GM10248 (cell line): ENCODE results near the gene GAREM2.

Experiments used
- CTCF ChIA-PET: fragments of 300-600 bp; sonication (Branson Sonifier 250); formaldehyde crosslinking; extraction: SDS; loops from one replicate; lab custom pipeline; 2021; ENCODE audit warnings: antibody characterized with exemption; lab: Yijun Ruan, JAX
- POLR2A ChIA-PET: fragments of 350-650 bp; sonication (Branson Sonifier 250); formaldehyde crosslinking; extraction: SDS; loops from one replicate; lab custom pipeline; 2020; ENCODE audit warnings: antibody characterized with exemption; lab: Yijun Ruan, JAX
- DNase-seq: peaks from one replicate; pipeline ENCODE4 v3.0.0; 2012; ENCODE audit errors: extremely low spot score
- TF ChIP-seq, protein P1 (sequence below): IDR thresholded peaks from 2 replicates; pipeline ENCODE4 v1.5.1; 2012; ENCODE audit warnings: mild to moderate bottlenecking, low read depth; ENCODE audit errors: extremely low read depth, missing control alignments, control extremely low read depth

GAREM2 gene

GRCh38 chr2:26139269-26140183, 33.4 kb upstream of the GAREM2 start:
- ChIA-PET POLR2A (interaction anchor here (0.7 kb wide), 1 partner anchor 164 kb away, joined by 3 read pairs; no protein-coding TSS in a partner anchor), CTCF (interaction anchor here (0.7 to 0.9 kb wide), 2 partner anchors 148 to 189 kb away, joined by 3 to 4 read pairs; no protein-coding TSS in a partner anchor)
- TF ChIP-seq, protein P1, sequence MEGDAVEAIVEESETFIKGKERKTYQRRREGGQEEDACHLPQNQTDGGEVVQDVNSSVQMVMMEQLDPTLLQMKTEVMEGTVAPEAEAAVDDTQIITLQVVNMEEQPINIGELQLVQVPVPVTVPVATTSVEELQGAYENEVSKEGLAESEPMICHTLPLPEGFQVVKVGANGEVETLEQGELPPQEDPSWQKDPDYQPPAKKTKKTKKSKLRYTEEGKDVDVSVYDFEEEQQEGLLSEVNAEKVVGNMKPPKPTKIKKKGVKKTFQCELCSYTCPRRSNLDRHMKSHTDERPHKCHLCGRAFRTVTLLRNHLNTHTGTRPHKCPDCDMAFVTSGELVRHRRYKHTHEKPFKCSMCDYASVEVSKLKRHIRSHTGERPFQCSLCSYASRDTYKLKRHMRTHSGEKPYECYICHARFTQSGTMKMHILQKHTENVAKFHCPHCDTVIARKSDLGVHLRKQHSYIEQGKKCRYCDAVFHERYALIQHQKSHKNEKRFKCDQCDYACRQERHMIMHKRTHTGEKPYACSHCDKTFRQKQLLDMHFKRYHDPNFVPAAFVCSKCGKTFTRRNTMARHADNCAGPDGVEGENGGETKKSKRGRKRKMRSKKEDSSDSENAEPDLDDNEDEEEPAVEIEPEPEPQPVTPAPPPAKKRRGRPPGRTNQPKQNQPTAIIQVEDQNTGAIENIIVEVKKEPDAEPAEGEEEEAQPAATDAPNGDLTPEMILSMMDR = no peak
- no peak for DNase-seq

DNA sequence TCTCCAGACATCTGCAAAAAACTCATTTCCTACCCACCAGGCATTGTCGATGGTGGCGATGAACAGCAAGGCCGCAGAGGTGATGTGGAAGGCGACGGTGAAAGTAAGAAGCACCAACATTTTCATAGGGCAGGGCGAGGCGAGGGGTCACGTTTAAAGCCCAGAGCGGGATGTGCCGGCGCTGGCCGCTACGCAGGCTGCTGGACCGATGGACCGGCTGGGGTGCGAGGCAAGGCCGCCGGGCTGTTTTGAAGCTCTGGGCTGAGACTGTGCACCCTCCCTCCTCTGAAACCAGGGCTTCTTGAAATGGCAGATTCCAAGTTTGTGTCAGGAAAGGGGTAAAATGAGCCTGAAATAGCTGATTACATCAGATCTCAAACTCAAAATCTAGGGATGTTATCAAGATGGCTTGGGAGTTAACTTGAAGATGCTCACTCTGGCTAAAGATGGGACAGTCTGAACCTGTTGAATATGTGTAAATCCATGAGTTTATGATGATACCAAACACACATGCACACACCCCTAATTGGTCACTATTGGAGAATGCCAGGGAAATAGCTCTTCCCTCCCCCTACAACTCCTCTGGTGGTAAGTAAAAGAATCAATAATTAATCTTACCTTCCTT, 31.6 kb upstream of the GAREM2 start:
- POLR2A ChIA-PET = no interaction called here
- DNase-seq = no peak
- CTCF ChIA-PET = interaction anchor here (0.8 kb wide), 1 partner anchor 191 kb away, joined by 3 read pairs; no protein-coding TSS in a partner anchor
- TF ChIP-seq, protein P1 = no peak

DNA sequence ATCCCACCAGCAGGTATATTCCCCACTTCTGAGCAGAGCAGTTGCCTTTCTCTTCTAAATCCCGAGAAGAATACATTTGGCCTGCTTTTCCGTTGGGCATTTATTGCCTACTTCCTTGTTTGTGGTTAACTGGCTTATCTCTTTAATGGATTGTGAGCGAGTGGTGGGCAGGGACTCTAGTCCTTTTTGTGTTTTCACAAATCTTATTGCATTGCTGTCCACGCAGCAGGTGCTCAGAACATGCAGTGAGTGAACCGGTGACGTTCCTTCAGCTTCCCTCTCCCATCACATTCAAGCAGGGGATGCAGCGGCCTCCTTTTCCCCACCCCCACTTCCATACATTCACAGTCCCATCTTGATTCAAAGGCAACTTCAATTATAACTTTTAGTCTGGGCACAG, 28.9 kb upstream of the GAREM2 start:
- ChIA-PET CTCF (interaction anchor here (1.0 to 4.1 kb wide), 11 partner anchors 11 to 196 kb away, joined by 3 to 69 read pairs (median 7); no protein-coding TSS in a partner anchor), POLR2A (no interaction called here)
- DNase-seq = no peak
- TF ChIP-seq, protein P1 = no peak

DNA sequence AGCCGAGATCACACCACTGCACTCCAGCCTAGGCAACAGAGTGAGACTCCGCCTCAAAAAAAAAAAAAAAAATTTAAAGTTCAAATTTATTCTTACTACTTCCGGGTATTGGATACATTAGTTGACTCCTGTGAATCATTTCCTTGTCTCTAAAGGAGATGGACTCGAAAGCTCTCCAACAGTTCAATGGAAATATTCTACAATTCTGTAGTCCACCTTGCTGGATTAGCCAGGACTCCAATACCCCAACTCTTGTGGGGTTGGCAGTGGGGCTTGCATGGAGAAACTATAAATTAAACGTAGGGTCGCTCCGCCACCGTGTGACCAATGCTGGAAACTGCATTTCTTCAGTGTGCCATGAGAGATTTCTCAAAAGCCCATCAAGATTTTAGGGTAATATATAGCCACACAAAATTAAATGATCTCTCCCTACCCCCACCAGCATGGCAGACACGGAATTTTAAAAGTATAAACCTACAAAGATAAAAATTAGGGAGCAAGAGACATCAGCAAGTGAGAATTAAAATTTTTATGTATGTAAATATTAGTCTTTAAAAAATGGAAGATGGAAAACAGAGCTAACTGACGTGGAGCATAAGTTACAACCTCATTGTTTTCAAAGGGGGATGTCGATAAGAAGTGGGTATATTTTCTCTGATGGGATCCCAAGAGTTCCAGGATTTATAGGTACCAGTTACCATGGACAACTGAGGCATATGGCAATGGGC, 27.8 kb upstream of the GAREM2 start:
- POLR2A ChIA-PET = no interaction called here
- TF ChIP-seq, protein P1 = peak; percentile 84
- peak; percentile 70 for DNase-seq
- CTCF ChIA-PET = interaction anchor here (0.6 to 4.1 kb wide), 34 partner anchors 9 to 294 kb away, joined by 3 to 69 read pairs (median 3); partner anchors contain the start of gene KIF3C

- no peak for DNase-seq
These were observed 24.4 kb upstream of the GAREM2 start for GRCh38 chr2:26148501-26148900.

More at GRCh38 chr2:26148501-26148900, 24.4 kb upstream of the GAREM2 start:
- POLR2A ChIA-PET = no interaction called here
- TF ChIP-seq, protein P1 = no peak
- CTCF ChIA-PET = interaction anchor here (1.8 to 2.4 kb wide), 2 partner anchors 157 to 198 kb away, joined by 8 to 14 read pairs; no protein-coding TSS in a partner anchor
